HL-60 (cell line): ENCODE results near the gene HOXD4.

ENCODE experiments used
- DNase-seq, 2 experiments: peaks; one replicate each; pipeline ENCODE4 v3.0.0-alpha.2; 2010 to 2020; ENCODE audit warnings: low read depth in 1 of 2, low spot score in 1 of 2
- H3K27ac ChIP-seq: fragments of 250-450 bp; sonication (Bioruptor Pico); replicated peaks from 2 replicates; pipeline ENCODE4 v1.5.1; 2020; ENCODE audit warnings: mild to moderate bottlenecking, moderate library complexity
- H3K27me3 ChIP-seq: fragments of 250-450 bp; sonication (Bioruptor Pico); 2 replicates; pipeline ENCODE4 v1.5.1; 2021; ENCODE audit warnings: mild to moderate bottlenecking, moderate library complexity; ENCODE audit not compliant: insufficient read depth, poor library complexity, severe bottlenecking
- H3K4me3 ChIP-seq: replicated peaks from 2 replicates; pipeline ENCODE4 v1.5.1; 2011; ENCODE audit warnings: mild to moderate bottlenecking, control low read depth, low read length; ENCODE audit not compliant: insufficient read depth
- CTCF ChIP-seq: IDR thresholded peaks from one replicate; pipeline ENCODE4 v1.5.1; 2011; ENCODE audit warnings: low read length, control low read depth, inconsistent platforms; ENCODE audit not compliant: insufficient read depth
- GABPA ChIP-seq: IDR thresholded peaks from 2 replicates; pipeline ENCODE4 v1.6.1; 2012; ENCODE audit warnings: low read depth
- POLR2AphosphoS5 ChIP-seq: IDR thresholded peaks from 2 replicates; pipeline ENCODE4 v1.6.1; 2012; ENCODE audit warnings: low read depth
- REST ChIP-seq: IDR thresholded peaks from 2 replicates; pipeline ENCODE4 v1.6.1; 2012; ENCODE audit warnings: low read depth; ENCODE audit not compliant: insufficient replicate concordance
- SPI1 ChIP-seq: IDR thresholded peaks from 2 replicates; pipeline ENCODE4 v1.6.1; 2012; ENCODE audit warnings: low read depth, mild to moderate bottlenecking, borderline replicate concordance

The HOXD4 gene

GRCh38 chr2:176140513-176141317, 10.6 kb upstream of the HOXD4 start:
- peak; percentile 54 for TF ChIP-seq CTCF
- TF ChIP-seq GABPA: no peak
- peak; percentile 46 to 62 for DNase-seq
- H3K4me3 ChIP-seq: peak overlapping the region; percentile 32
- peaks cover 58% of the 10 kb centered on the region for H3K27me3 ChIP-seq
- H3K27ac ChIP-seq: no peak overlapping the region

- no peak for DNase-seq
- Histone ChIP-seq H3K27me3 (peaks cover 58% of the 10 kb centered on the region), H3K27ac (no peak overlapping the region), H3K4me3 (no peak overlapping the region)
- no peak for TF ChIP-seq SPI1
- TF ChIP-seq POLR2AphosphoS5: no peak
- TF ChIP-seq REST: no peak
- no peak for TF ChIP-seq GABPA
- TF ChIP-seq CTCF: no peak
Observed at GRCh38 chr2:176142281-176142680, 9.1 kb upstream of the HOXD4 start.

- Histone ChIP-seq H3K4me3 (no peak overlapping the region), H3K27ac (no peak overlapping the region), H3K27me3 (peaks cover 57% of the 10 kb centered on the region)
- DNase-seq: no peak
- TF ChIP-seq GABPA: no peak
- no peak for TF ChIP-seq POLR2AphosphoS5
- TF ChIP-seq REST: no peak
- TF ChIP-seq SPI1: no peak
- TF ChIP-seq CTCF: no peak
Observed at GRCh38 chr2:176145085-176145969, 6.0 kb upstream of the HOXD4 start.
